ENCODE results near the gene SLC27A4.

SLC27A4 gene

DNA sequence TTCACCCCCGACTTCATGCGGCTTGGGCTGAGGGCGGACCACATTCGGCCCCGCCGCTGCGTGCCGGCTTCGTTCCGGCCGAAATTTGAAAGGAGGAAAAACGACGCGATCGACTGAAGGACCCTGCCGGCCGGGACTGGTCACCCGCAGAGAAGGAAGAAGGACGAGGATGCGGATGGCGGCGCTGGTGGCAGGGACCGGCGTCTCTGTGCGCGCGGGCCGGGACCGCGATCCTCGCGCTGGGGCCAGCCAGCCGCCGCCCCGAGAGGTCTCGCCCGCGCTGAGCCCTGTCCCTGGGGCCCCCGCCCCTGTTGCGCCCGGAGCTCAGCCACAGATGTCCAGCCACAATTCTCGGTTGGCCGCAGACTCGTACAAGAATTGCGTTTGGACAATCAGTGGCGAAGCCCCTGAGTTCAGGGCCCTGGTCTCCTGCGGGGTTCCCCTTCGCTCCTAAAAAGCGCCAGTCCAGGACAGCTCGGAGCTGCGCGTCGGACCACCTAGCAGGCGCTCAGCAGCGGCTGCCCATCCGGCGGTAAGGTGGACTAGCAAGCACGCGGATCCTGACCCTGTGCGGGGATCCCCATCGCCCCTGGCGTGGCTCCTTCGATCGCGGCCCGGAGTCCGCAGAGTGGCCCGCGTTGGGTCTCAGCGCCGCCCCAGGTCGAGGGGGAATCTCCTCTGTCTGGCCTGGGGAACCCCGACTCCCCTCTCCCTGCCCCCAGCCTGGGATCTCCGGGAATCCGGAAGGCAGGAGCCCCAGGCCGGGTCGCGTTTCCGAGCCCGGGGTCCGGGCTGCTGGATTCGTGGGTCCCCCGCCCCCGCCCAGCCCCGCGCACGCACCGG lies 52.2 kb downstream of the SLC27A4 start:
- DNase-seq = no peak

DNA sequence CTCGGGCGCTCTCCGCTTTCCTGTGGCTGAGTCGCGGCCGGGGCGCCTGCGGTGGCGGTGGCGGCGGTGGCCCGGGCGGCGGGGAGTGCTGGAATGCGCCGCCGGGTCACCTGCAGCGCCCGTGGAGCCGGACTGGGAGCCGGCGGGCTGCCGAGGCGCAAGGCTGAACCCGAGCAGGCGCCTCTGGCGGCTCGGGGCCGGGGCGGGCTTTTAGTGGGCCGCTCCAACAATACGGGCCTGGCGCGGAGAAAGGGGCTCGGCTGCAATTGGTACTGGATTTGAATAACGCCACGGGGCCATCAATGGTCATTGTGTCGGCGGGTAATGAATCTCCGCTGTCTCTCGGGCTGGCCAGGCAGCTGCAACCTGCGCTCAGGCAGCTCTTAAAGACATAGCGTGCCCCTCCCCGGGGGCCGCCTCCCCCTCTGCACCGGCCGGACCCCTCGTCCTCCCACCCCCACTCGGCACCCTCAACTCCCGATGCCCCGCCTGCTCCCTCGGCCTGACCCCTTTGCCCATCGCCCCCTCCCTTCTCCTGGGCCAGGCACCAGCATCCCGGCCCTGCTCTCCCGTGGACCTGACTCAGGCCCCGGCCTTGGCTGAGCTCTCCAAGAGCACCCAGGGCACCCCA lies 52.9 kb downstream of the SLC27A4 start:
- no peak for DNase-seq

DNA sequence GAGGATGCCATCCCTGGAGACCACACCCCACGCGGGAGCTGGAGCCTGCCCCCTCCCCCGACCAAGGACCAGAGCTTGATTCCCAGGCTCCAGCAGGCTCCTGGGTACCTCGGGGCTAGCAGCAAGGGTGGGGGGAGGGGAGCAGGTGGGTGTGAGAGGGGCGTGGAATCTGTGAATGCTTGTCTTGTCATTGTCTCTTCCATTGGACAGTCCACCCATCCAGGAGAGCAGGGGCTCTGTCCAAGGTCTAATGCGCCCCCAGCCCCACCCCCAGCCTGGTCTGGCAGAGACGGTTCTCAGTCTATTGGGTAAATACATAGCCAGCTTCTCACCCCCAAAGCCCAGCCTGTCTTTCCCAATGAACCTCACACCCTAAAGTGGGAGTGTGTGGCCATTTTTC lies 53.6 kb downstream of the SLC27A4 start:
- no peak for DNase-seq

DNA sequence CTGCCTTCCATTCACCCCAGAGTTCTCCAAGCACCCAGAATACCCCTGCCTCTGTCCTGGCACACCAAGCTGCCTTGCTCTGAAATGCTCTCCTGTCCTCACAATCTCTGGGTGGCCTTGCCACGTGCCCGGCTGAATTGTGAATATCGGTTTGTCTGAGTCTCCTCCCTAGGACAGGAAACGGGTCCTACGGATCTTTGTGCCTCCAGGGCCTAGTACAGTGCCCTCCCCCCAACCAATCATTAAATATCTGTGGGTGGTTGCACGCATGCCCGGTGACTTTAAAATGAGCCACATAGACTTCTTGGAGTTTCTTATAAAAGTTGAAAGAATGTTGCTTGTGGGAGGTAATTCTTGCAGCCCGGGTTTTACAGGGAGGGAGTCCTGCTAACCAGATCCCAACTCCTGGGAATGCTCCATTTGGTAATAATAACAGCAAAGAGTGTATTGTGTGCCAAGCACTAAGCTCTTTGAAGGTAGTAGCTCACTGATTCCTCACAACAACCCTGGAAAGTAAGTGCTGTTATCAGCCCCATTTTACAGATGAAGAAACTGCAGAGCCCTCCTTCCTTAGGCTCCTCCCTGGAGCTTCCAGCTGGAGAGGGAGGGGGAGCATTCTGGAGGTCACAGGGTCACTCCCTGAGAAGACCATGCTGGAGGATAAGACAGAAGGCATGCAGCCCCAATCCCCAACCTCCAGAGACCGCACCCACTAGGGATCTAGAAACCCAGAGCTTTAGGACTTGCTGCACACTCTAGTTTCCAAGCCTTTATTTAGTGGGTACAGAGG lies 54.2 kb downstream of the SLC27A4 start:
- no peak for DNase-seq

DNA sequence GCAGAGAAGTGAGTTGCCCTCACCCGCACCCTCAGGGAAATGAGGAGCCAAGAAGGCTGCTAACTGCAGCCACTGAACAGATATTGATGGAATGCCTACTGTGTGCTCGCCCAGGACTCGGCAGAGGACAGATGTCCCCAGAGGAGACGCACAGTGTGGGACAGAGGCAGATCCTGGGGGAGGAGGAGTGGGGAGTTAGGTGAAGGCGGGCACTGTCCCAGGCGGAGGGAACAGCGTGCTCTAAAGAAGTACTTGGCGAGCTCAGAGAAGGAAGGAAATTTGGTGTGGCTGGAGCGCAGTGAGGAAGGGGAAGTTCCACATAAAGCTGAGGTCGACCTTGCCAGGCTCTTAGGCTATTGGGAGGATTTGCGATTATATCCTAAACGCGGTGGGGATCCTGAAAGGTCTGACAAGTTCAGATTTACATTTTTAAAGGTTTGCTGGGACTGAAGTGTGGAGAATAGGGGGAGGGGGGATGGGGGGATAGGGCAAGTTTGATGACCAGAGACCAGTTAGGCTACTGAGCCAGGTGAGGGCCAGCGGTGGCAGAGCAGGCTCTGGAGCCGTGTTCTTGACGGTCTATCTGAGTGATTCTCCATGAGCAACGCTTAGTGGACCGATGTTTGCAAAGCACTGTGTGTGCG lies 56.8 kb downstream of the SLC27A4 start:
- DNase-seq = no peak

DNA sequence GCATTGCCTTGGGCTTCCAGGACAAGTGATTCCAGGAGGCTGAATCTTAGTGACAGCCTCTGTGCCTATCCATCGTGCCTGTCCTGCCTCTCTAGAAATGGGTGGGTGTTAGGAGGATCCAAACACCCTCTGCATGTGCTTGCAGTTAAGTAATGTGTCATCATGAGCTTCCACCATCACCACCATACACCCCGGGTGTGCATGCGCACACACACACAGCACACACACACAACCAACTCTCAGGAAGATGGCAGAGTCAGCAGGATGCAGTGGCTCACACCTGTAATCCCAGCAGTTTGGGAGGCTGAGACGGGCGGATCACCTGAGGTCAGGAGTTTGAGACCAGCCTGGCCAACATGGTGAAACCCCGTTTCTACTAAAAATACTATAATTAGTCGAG lies 57.5 kb downstream of the SLC27A4 start:
- no peak for DNase-seq

DNA sequence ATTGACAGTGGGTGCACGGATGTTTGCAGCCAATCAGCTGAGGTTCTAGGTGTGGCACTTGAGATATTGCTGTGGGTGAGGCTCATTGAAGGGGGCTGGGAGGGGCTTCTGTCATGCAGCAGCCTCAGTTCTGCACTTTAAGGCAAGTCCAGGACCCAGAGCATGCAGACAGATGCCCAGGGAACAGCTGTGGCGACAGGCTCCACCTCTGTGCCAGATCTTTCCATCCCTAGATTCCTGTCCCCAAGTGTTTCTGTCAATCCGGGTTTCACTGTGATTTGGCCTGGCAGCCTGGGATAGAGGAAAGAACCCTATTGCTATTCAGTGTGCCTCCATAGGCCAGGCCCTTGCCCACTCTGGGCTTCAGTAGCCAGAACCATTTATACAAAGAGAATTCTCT lies 59.5 kb downstream of the SLC27A4 start:
- no peak for DNase-seq

DNA sequence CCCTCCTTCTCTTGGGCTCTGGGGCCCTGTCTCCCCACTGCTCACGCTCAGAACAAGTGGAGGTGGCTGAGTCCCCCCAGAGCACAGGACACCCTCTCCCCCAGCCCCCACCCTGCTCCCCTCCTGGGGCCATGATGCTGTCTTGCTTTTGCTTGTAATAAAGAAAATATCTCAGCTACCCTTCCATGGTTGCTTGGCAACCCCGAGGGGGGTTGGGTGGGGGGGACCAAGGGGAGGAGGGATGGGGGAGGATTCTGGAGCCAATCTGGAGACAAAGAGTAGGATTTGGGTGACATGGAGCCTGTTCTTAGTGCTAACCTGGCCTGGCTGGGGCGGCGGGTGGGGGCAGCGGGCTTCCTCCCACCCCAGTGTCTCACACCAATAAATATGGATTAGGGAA lies 64.2 kb downstream of the SLC27A4 start:
- no peak for DNase-seq

DNA sequence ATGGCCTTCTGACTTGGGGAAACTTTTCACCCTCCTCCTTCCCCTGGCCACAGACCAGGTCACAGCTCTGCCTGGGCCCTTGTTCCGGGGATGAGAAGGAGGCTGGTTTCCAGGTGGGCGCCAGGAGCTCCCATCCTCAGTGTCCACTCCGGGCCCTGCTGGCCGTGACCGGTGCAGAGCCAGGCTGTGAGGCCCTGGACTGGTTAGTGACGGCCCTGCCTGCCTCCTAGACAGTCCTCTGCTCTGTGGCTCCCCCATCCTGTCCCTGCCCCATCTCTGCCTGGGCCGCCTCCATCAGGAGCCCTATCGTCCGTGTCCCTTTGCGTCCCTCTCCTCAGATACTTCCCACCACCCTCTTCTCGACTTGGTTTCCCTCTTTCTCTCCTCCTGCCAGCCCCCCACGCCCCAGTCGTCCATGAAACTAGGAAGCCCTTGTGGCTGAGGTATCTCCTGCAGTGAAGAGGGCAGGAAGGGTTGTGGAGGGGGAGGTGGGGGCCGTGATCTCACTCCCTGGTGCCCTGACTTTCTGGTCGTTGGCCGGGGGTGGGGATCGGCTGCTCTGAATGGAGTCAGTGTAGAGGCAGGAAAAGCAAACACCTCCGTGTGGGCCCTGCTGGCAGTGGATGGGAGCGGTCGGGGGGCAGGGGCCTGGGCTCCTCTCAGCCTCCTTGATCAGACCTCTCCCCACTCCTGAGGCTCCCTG lies 64.9 kb downstream of the SLC27A4 start:
- DNase-seq = no peak

DNA sequence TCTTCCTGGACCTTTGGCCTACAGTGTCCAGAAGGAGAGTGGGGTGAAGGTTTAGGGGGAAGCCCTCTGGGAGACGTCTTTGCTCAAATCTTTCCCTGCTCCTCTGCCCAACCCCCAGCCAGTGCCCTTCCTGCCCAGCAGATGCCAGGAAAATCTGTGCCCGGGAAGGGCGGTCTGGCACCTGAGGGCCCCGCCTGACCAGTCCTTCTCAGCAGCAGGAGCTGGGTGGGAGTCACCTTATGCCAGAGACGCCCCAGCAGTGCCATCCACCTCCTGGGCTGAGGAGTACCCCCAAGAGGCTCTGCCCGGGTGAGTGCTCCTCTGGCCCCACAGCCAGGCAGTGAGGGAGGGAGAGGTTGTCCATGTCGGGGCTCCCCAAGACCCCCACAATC lies 65.4 kb downstream of the SLC27A4 start:
- DNase-seq = no peak

DNA sequence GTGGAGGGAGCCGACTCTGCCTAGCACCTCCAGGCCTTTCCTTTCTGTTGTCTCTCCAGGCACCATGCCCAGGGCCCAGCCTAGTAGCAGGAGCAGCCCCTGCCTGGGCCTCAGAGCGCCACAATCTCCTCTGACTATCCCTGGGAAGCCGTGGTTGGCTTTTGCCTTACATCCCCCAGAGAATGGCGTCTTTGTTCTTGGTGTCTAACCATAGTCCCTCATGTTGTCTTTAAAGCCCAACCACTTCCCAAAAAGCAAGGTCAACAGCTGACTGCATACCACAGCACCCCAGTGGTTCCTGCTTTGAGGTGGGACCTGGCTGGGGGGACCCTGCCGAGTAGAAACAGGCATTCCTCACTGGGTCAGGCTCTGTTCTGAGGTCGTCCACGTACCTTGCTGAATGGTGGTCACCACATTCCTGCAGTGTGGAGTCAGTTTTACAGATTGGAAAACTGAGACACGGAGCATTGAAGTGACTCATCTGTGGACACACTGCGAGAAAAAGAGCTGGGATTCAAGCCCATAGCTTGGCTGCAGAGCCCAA lies 66.6 kb downstream of the SLC27A4 start:
- DNase-seq = no peak

DNA sequence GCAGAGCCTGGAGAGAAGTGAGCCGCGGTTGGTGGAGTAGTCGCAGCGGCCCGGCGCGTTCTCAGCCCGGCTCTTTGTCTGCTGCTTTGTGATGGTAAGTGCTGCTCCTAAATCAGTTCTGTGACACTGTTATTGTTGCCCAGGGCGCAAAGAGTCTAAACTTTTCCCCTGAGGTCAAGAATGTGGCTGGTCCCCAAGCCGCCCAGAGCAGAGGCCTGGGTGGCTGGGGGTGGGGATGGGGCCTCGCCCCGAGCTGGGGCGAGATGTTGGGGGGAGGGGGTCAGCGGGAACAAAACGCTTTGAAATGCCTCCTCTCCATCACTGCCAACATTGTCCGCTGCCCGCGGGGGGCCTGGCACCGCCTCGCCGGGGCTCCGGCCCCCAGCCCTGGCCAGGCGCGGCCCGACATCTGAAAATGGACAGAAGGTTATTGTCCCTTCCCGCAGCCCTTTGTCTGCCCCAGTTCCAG lies 68.7 kb downstream of the SLC27A4 start:
- no peak for DNase-seq

DNA sequence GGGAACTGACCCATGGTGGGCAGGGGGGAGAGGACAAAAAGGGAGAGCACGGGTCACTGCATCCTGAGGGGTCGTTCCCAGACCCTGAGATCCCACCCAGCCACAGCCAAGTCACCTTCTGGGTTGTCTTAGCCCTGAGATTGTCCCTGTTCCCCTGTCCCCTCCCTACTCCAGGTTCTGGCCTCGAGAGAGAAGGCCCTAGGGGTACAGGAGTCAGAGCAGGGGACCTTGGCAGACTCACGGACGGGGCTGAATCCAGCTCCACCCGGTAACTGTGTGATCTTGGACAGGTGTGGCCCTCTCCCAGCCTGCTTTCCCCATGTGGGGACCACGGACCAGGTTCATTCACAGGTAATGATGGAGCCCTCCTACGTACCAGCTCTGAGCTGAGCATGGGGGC lies 69.1 kb downstream of the SLC27A4 start:
- DNase-seq = no peak

DNA sequence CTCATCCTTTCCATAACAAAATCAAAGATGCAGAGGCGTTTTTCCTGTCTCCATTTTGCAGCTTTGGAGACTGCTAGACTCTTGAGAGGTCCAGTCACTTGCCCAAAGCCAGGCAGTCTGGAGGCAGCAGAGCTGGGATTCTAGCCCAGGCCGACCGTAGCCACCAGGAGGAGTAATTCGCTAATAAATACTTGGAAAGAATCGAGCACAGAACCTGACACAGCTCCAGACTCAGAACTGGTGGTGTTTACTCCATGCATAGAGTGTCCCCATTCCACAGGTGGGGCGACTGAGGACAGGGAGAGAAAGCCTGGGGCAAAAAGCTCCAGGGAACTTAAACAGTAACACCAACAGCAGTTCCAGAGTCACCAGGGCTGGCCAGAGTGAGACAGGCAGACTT lies 69.7 kb downstream of the SLC27A4 start:
- no peak for DNase-seq
